Epithelial cell of esophagus (primary cell): ENCODE results near the gene COMMD3.

Experiments used
- DNase-seq: peaks from one replicate; pipeline ENCODE4 v3.0.0; 2010; ENCODE audit warnings: low read depth
- H3K4me3 ChIP-seq: 2 replicates; pipeline ENCODE4 v1.5.1; 2011; ENCODE audit warnings: mild to moderate bottlenecking, low read length, control low read depth
- CTCF ChIP-seq: IDR thresholded peaks from 2 replicates; pipeline ENCODE4 v1.5.1; 2011; ENCODE audit warnings: low read depth, mild to moderate bottlenecking, low read length, control low read depth, inconsistent platforms; ENCODE audit not compliant: insufficient read depth; ENCODE audit errors: missing control alignments

The COMMD3 gene

GRCh38 chr10:22318772-22319171, 2.6 kb downstream of the COMMD3 start:
- DNase-seq = no peak
- TF ChIP-seq CTCF = no peak
- no peak overlapping the region for H3K4me3 ChIP-seq

- no peak for DNase-seq
- no peak overlapping the region for H3K4me3 ChIP-seq
- no peak for TF ChIP-seq CTCF
Observed at GRCh38 chr10:22319547-22319979, 3.4 kb downstream of the COMMD3 start.

GRCh38 chr10:22319980-22320558, 3.9 kb downstream of the COMMD3 start:
- H3K4me3 ChIP-seq = peak overlapping the region; percentile 42
- no peak for TF ChIP-seq CTCF

GRCh38 chr10:22320591-22321155, 4.5 kb downstream of the COMMD3 start, which contains the start of gene BMI1:
BMI1 (plus strand) TSS chr10:22321099; CDS start chr10:22326450, 5,351 bp downstream.
- TF ChIP-seq CTCF = no peak
- DNase-seq = peak; percentile 57
- peak within 1 kb of the TSS; percentile 57 for H3K4me3 ChIP-seq

More at GRCh38 chr10:22319980-22320558, 3.9 kb downstream of the COMMD3 start:
- DNase-seq = no peak

GRCh38 chr10:22321156-22321923, 5.2 kb downstream of the COMMD3 start:
- DNase-seq = peak; percentile 83
- peak overlapping the region; percentile 56 for H3K4me3 ChIP-seq
- TF ChIP-seq CTCF = no peak

GRCh38 chr10:22321924-22322640, 5.9 kb downstream of the COMMD3 start:
- peak overlapping the region; percentile 57 for H3K4me3 ChIP-seq
- TF ChIP-seq CTCF = no peak
- DNase-seq = no peak
